Lower leg skin (tissue), 3 donors: ENCODE measurements around the gene RARB.

ENCODE experiments used
- CTCF ChIP-seq, 3 donors: fragments of 450-650 bp; IDR thresholded peaks; one replicate each; pipeline ENCODE4 v1.5.1; 2016; ENCODE audit warnings: antibody characterized with exemption in 3 of 3, mild to moderate bottlenecking in 3 of 3, moderate library complexity in 2 of 3
- POLR2A ChIP-seq, 2 donors: fragments of 450-650 bp; IDR thresholded peaks; one replicate each; pipeline ENCODE4 v1.6.1; 2016 to 2017; ENCODE audit warnings: antibody characterized with exemption in 2 of 2, mild to moderate bottlenecking in 1 of 2, moderate library complexity in 1 of 2

- TF ChIP-seq CTCF (IDR thresholded peaks at IDR 0.05), result no peak
- no peak for TF ChIP-seq POLR2A (IDR thresholded peaks at IDR 0.05)
Observed at GRCh38 chr3:25476639-25477038, 48.6 kb downstream of the RARB start.
